GM18526 (cell line): ENCODE data around the gene SIT1.
A peak's percentile ranks its signal among the peaks of the same experiment; 100 is the strongest.

Experiments
- POLR2A ChIP-seq: IDR thresholded peaks from 3 replicates; pipeline ENCODE4 v1.6.1; 2011; ENCODE audit not compliant: insufficient read length; ENCODE audit errors: extremely low read depth

The SIT1 gene

GRCh38 chr9:35605351-35606137 is 45.2 kb downstream of the SIT1 start:
- peak; percentile 11 for TF ChIP-seq POLR2A

GRCh38 chr9:35604578-35605350 is 46.0 kb downstream of the SIT1 start, which contains the start of gene TESK1:
Gene TESK1 (plus strand): TSS chr9:35605262. CDS start chr9:35605620, 358 bp downstream.
- no peak for TF ChIP-seq POLR2A

- peak; percentile 52 for TF ChIP-seq POLR2A
Observed at GRCh38 chr9:35603986-35604577, 46.6 kb downstream of the SIT1 start.

GRCh38 chr9:35603506-35603985 is 47.2 kb downstream of the SIT1 start:
- no peak for TF ChIP-seq POLR2A

GRCh38 chr9:35599763-35600604 is 50.7 kb downstream of the SIT1 start:
- TF ChIP-seq POLR2A, result no peak
